ENCODE measurements around the gene NKTR. TPM values are rescaled to one million over a fixed set of nuclear protein-coding genes. Genes with fewer than 3 reads are reported as not detected.
"Not testable (repeated sequence)": the region's sequence is repeated elsewhere in the genome, so short reads cannot be mapped to it uniquely, and the experiment has no call there.

NKTR gene
- total RNA-seq (2014; rRNA removed; shearing (Covaris generic)), result 21.3 and 44.8 TPM in 2 replicates

- Histone ChIP-seq H3K36me3 (replicated peaks; ENCODE audit: control insufficient read depth, insufficient read depth, low read length) (no peaks in the 10 kb centered on the region; the same call in 1 of the 2 replicates), H3K4me3 (ENCODE audit: insufficient read depth, low read depth, low read length) (peak within 1 kb of the TSS; percentile 97), H3K27me3 (ENCODE audit: control insufficient read depth, insufficient read depth, low read length) (no peaks in the 10 kb centered on the region)
- DNase-seq, result peak; percentile 97
Measured at GRCh38 chr3:42600111-42600957, at the start of gene NKTR. Gene NKTR (plus strand): TSS chr3:42600686. CDS start chr3:42601007, 321 bp downstream.

DNA sequence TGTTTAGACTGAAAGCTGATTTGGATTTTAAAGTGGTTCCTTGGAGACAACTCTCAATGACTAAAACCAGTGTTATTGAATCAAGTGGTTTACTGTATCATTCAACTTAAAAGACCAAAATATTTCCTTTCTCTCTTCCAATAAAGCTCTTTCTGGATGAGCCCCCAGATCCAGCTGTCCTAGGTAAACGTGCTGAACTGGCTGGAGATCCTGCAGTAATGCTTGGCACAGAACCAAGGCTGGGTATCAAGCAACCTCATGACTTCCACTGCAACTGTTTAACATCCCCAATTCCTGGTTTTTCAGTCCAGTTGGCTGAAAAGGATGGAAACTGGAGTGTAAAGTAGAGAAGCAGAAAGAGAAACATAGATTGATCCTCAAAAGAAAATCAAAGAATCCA is 47.7 kb upstream of the NKTR start:
- no peak for DNase-seq
- no peak overlapping the region for H3K4me3 ChIP-seq (ENCODE audit: insufficient read depth, low read depth, low read length)
- H3K36me3 ChIP-seq (replicated peaks; ENCODE audit: control insufficient read depth, insufficient read depth, low read length), result peaks cover 15% of the 10 kb centered on the region
- no peaks in the 10 kb centered on the region for H3K27me3 ChIP-seq (ENCODE audit: control insufficient read depth, insufficient read depth, low read length)

- peaks cover 18% of the 10 kb centered on the region for H3K36me3 ChIP-seq (replicated peaks; ENCODE audit: control insufficient read depth, insufficient read depth, low read length)
- DNase-seq, result no peak
- H3K4me3 ChIP-seq (ENCODE audit: insufficient read depth, low read depth, low read length), result no peak overlapping the region
- no peaks in the 10 kb centered on the region for H3K27me3 ChIP-seq (ENCODE audit: control insufficient read depth, insufficient read depth, low read length)
Measured at GRCh38 chr3:42556089-42556632, 44.3 kb upstream of the NKTR start.

GRCh38 chr3:42556817-42557216 is 43.7 kb upstream of the NKTR start:
- DNase-seq, result not testable (repeated sequence)
- peaks cover 18% of the 10 kb centered on the region for H3K36me3 ChIP-seq (replicated peaks; ENCODE audit: control insufficient read depth, insufficient read depth, low read length)

GRCh38 chr3:42557854-42558253 is 42.6 kb upstream of the NKTR start:
- peaks cover 21% of the 10 kb centered on the region for H3K36me3 ChIP-seq (replicated peaks; ENCODE audit: control insufficient read depth, insufficient read depth, low read length)

More at GRCh38 chr3:42556817-42557216, 43.7 kb upstream of the NKTR start:
- H3K4me3 ChIP-seq (ENCODE audit: insufficient read depth, low read depth, low read length); H3K27me3 ChIP-seq (ENCODE audit: control insufficient read depth, insufficient read depth, low read length): not testable (repeated sequence)

GRCh38 chr3:42562047-42562907 is 38.2 kb upstream of the NKTR start:
- DNase-seq, result no peak
- Histone ChIP-seq H3K27me3 (ENCODE audit: control insufficient read depth, insufficient read depth, low read length) (no peaks in the 10 kb centered on the region), H3K36me3 (replicated peaks; ENCODE audit: control insufficient read depth, insufficient read depth, low read length) (peaks cover 13% of the 10 kb centered on the region), H3K4me3 (ENCODE audit: insufficient read depth, low read depth, low read length) (no peak overlapping the region)

More at GRCh38 chr3:42557854-42558253, 42.6 kb upstream of the NKTR start:
- H3K4me3 ChIP-seq (ENCODE audit: insufficient read depth, low read depth, low read length), result no peak overlapping the region
- no peaks in the 10 kb centered on the region for H3K27me3 ChIP-seq (ENCODE audit: control insufficient read depth, insufficient read depth, low read length)
- no peak for DNase-seq

GRCh38 chr3:42569593-42570142 is 30.8 kb upstream of the NKTR start:
- H3K27me3 ChIP-seq (ENCODE audit: control insufficient read depth, insufficient read depth, low read length), result no peaks in the 10 kb centered on the region
- no peak for DNase-seq
- H3K36me3 ChIP-seq (replicated peaks; ENCODE audit: control insufficient read depth, insufficient read depth, low read length), result peaks cover 7% of the 10 kb centered on the region
- no peak overlapping the region for H3K4me3 ChIP-seq (ENCODE audit: insufficient read depth, low read depth, low read length)

DNA sequence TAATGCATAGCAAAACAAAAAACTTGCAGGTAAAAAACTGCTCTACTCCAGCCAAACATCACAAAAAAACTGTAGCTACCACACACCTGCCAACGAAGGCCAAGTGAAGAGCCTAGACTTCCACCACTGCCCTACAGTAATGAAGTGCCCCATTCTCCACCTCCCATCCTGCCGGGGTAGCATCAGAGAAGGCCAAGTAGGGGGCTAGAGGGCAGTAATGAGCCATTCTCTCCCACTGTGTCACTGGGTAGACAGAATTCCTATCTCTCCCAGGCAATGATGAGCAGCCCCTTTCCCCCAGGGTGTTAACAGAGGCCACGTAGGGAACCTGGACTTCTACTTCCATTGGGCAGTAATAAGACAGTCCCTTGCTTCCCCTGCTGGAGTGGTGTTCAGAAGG is 28.2 kb upstream of the NKTR start:
- no peak overlapping the region for H3K4me3 ChIP-seq (ENCODE audit: insufficient read depth, low read depth, low read length)
- H3K36me3 ChIP-seq (replicated peaks; ENCODE audit: control insufficient read depth, insufficient read depth, low read length), result peaks cover 3% of the 10 kb centered on the region
- peak; percentile 81 for DNase-seq
- no peaks in the 10 kb centered on the region for H3K27me3 ChIP-seq (ENCODE audit: control insufficient read depth, insufficient read depth, low read length)

DNA sequence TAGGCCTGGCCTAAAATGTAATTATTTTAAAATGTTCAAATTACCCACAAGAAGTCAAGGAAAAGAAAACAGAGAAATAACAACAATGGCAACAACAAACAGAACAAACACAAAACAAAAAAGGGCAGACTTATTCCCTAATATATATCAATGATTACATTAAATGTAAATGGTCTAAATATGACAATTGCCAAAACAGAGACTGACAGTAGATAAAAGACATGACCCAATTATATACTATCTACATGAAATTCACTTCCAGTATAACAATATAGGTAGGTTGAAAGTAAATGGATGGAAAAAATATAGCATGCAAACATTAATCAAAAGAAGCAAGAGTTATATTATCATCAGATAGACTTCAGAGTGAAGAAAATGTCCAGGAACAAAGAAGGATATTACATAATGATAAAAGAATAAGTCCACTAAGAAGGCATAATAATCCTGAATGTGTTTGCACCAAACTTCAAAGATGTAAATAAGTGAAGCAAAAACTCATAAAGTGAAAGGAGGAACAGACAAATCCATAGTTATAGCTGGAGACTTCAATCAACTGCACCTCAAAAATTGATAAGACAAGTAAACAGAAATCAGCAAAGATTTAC is 25.2 kb upstream of the NKTR start:
- H3K4me3 ChIP-seq (ENCODE audit: insufficient read depth, low read depth, low read length), result no peak overlapping the region
- no peaks in the 10 kb centered on the region for H3K27me3 ChIP-seq (ENCODE audit: control insufficient read depth, insufficient read depth, low read length)
- H3K36me3 ChIP-seq (replicated peaks; ENCODE audit: control insufficient read depth, insufficient read depth, low read length), result no peaks in the 10 kb centered on the region
- no peak for DNase-seq

DNA sequence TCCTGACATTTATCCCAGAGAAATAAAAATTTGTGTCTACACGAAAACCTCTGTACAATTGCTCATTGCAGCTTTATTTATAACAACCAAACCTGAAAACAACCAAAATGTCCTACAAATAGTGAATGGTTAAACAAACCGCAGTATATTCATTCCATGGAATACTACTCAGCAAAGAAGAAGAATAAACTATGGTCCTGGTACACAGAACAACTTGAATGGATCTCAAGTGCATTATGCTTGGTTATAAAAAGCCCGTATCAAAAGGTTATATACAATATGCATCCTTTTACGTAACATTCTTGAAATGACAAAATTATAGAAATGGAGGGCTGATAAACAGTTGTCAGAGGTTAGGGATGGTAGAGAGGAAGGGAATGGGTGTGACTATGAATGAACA is 22.4 kb upstream of the NKTR start:
- H3K4me3 ChIP-seq (ENCODE audit: insufficient read depth, low read depth, low read length), result no peak overlapping the region
- H3K36me3 ChIP-seq (replicated peaks; ENCODE audit: control insufficient read depth, insufficient read depth, low read length), result no peaks in the 10 kb centered on the region
- no peaks in the 10 kb centered on the region for H3K27me3 ChIP-seq (ENCODE audit: control insufficient read depth, insufficient read depth, low read length)
- DNase-seq, result no peak

GRCh38 chr3:42579346-42579745 is 21.1 kb upstream of the NKTR start:
- H3K36me3 ChIP-seq (replicated peaks; ENCODE audit: control insufficient read depth, insufficient read depth, low read length); H3K27me3 ChIP-seq (ENCODE audit: control insufficient read depth, insufficient read depth, low read length); H3K4me3 ChIP-seq (ENCODE audit: insufficient read depth, low read depth, low read length); DNase-seq: not testable (repeated sequence)

GRCh38 chr3:42581400-42581708 is 19.1 kb upstream of the NKTR start:
- H3K36me3 ChIP-seq (replicated peaks; ENCODE audit: control insufficient read depth, insufficient read depth, low read length), result no peaks in the 10 kb centered on the region
- no peaks in the 10 kb centered on the region for H3K27me3 ChIP-seq (ENCODE audit: control insufficient read depth, insufficient read depth, low read length)
- DNase-seq, result no peak
- peak overlapping the region; percentile 88 for H3K4me3 ChIP-seq (ENCODE audit: insufficient read depth, low read depth, low read length)

- Histone ChIP-seq H3K27me3 (ENCODE audit: control insufficient read depth, insufficient read depth, low read length) (no peaks in the 10 kb centered on the region), H3K36me3 (replicated peaks; ENCODE audit: control insufficient read depth, insufficient read depth, low read length) (no peaks in the 10 kb centered on the region), H3K4me3 (ENCODE audit: insufficient read depth, low read depth, low read length) (peak within 1 kb of the TSS; percentile 88)
- DNase-seq, result peak; percentile 100
Measured at GRCh38 chr3:42581709-42582473, 18.6 kb upstream of the NKTR start, which contains the start of gene SEC22C. Gene SEC22C (minus strand): TSS chr3:42581967. CDS start chr3:42569046, 12,921 bp downstream.
